GM23338 (cell line): ENCODE measurements around the gene RRP1.

Experiments
- EZH2 ChIP-seq: fragments of 200-600 bp; sonication (generic); IDR thresholded peaks from one replicate; pipeline ENCODE4 v1.8.0; 2017; ENCODE audit warnings: antibody characterized with exemption, mild to moderate bottlenecking, low read depth; ENCODE audit not compliant: unreplicated experiment
- POLR2AphosphoS5 ChIP-seq: IDR thresholded peaks from 2 replicates; pipeline ENCODE4 v1.6.1; 2016; ENCODE audit warnings: antibody characterized with exemption, low read depth
- ZNF114 ChIP-seq: fragments of 250-450 bp; sonication (Bioruptor Pico); IDR thresholded peaks from 2 replicates; pipeline ENCODE4 v1.5.0; 2020; ENCODE audit warnings: mild to moderate bottlenecking, moderate library complexity
- TF ChIP-seq, protein P1 (sequence below), 2 experiments: fragments of 200-600 bp in 1 of 2; sonication (generic) in 1 of 2; conservative IDR thresholded peaks; 2 replicates each; pipeline versions ENCODE4 v1.5.1 to v1.6.1; 2016 to 2017; ENCODE audit warnings: antibody characterized with exemption in 2 of 2, low read depth in 2 of 2, mild to moderate bottlenecking in 2 of 2, moderate library complexity in 1 of 2
- TF ChIP-seq, protein P2 (sequence below): IDR thresholded peaks from one replicate; pipeline ENCODE4 v1.6.1; 2018; ENCODE audit warnings: antibody characterized with exemption; ENCODE audit not compliant: unreplicated experiment

- TF ChIP-seq, protein P1, sequence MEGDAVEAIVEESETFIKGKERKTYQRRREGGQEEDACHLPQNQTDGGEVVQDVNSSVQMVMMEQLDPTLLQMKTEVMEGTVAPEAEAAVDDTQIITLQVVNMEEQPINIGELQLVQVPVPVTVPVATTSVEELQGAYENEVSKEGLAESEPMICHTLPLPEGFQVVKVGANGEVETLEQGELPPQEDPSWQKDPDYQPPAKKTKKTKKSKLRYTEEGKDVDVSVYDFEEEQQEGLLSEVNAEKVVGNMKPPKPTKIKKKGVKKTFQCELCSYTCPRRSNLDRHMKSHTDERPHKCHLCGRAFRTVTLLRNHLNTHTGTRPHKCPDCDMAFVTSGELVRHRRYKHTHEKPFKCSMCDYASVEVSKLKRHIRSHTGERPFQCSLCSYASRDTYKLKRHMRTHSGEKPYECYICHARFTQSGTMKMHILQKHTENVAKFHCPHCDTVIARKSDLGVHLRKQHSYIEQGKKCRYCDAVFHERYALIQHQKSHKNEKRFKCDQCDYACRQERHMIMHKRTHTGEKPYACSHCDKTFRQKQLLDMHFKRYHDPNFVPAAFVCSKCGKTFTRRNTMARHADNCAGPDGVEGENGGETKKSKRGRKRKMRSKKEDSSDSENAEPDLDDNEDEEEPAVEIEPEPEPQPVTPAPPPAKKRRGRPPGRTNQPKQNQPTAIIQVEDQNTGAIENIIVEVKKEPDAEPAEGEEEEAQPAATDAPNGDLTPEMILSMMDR (conservative IDR thresholded peaks at IDR 0.05; ENCODE audit: low read depth in 2 of 2) = no peak
- TF ChIP-seq EZH2 (no peak), POLR2AphosphoS5 (no peak), ZNF114 (CRISPR knock-in tag) (no peak)
- TF ChIP-seq, protein P2, sequence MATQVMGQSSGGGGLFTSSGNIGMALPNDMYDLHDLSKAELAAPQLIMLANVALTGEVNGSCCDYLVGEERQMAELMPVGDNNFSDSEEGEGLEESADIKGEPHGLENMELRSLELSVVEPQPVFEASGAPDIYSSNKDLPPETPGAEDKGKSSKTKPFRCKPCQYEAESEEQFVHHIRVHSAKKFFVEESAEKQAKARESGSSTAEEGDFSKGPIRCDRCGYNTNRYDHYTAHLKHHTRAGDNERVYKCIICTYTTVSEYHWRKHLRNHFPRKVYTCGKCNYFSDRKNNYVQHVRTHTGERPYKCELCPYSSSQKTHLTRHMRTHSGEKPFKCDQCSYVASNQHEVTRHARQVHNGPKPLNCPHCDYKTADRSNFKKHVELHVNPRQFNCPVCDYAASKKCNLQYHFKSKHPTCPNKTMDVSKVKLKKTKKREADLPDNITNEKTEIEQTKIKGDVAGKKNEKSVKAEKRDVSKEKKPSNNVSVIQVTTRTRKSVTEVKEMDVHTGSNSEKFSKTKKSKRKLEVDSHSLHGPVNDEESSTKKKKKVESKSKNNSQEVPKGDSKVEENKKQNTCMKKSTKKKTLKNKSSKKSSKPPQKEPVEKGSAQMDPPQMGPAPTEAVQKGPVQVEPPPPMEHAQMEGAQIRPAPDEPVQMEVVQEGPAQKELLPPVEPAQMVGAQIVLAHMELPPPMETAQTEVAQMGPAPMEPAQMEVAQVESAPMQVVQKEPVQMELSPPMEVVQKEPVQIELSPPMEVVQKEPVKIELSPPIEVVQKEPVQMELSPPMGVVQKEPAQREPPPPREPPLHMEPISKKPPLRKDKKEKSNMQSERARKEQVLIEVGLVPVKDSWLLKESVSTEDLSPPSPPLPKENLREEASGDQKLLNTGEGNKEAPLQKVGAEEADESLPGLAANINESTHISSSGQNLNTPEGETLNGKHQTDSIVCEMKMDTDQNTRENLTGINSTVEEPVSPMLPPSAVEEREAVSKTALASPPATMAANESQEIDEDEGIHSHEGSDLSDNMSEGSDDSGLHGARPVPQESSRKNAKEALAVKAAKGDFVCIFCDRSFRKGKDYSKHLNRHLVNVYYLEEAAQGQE = no peak
These were observed 44.7 kb upstream of the RRP1 start for GRCh38 chr21:43744725-43745124.
